Kidney (tissue), 14 donors: ENCODE results near the gene GPR78. TPM values are rescaled to one million over a fixed set of nuclear protein-coding genes. Genes with fewer than 3 reads are reported as not detected.

Source experiments
- DNase-seq, 5 donors: peaks; one replicate each; pipeline ENCODE4 v3.0.0-alpha.2; 2013 to 2020
- FAIRE-seq: peaks from 2 replicates; lab custom pipeline; 2012; peaks lifted over from hg19 to GRCh38; lab: Jason Lieb, UNC
- H3K27ac ChIP-seq, 2 donors: one replicate each; pipeline ENCODE4 v1.7.0; 2013; ENCODE audit warnings: low read depth in 2 of 2, low read length in 2 of 2, inconsistent platforms in 1 of 2
- H3K27me3 ChIP-seq: one replicate; pipeline ENCODE4 v1.7.1; 2013; ENCODE audit warnings: low read length, inconsistent platforms; ENCODE audit not compliant: control insufficient read depth, insufficient read depth
- H3K36me3 ChIP-seq, 3 donors: one replicate each; pipeline versions ENCODE4 v1.7.0 to v1.7.1; 2013; ENCODE audit warnings: low read length in 3 of 3, control low read depth in 1 of 3, inconsistent platforms in 1 of 3; ENCODE audit not compliant: insufficient read depth in 3 of 3, control insufficient read depth in 2 of 3
- H3K4me1 ChIP-seq, 3 donors: one replicate each; pipeline versions ENCODE4 v1.7.0 to v1.7.1; 2013; ENCODE audit warnings: low read length in 3 of 3, inconsistent platforms in 1 of 3, low read depth in 1 of 3; ENCODE audit not compliant: control insufficient read depth in 2 of 3, insufficient read depth in 2 of 3
- H3K4me3 ChIP-seq, 3 donors: one replicate each; pipeline versions ENCODE4 v1.7.0 to v1.8.1; 2013; ENCODE audit warnings: low read length in 3 of 3, control low read depth in 1 of 3, inconsistent platforms in 1 of 3
- H3K9ac ChIP-seq, 3 donors: one replicate each; pipeline versions ENCODE4 v1.7.0 to v1.7.1; 2013; ENCODE audit warnings: low read length in 3 of 3, control low read depth in 1 of 3, inconsistent platforms in 1 of 3
- H3K9me3 ChIP-seq, 3 donors: one replicate each; pipeline versions ENCODE4 v1.7.0 to v1.7.1; 2013; ENCODE audit warnings: low read length in 3 of 3, control low read depth in 1 of 3, inconsistent platforms in 1 of 3; ENCODE audit not compliant: control insufficient read depth in 2 of 3, insufficient read depth in 1 of 3
- CTCF ChIP-seq: IDR thresholded peaks from 3 replicates; pipeline ENCODE4 v1.5.1; 2012; ENCODE audit warnings: mild to moderate bottlenecking, moderate library complexity, borderline replicate concordance; ENCODE audit not compliant: insufficient read depth; ENCODE audit errors: extremely low read depth
- intact Hi-C: fragments of 100-400 bp; cut with DNase I; formaldehyde crosslinking; loops from one replicate; pipeline ENCODE4 v1.11.1; 2022
- polyA plus RNA-seq: library from polyadenylated mRNA; stranded (reverse); fragments of 350-450 nt; fragmentation: Illumina TruSeq; extraction: RNeasy Lipid Tissue Mini Kit (QIAGEN cat#74804); gene quantifications from one replicate; pipeline ENCODE4 v1.2.3, GENCODE V29; 2014; ENCODE audit warnings: low read depth, low replicate concordance; ENCODE audit not compliant: insufficient read depth
- total RNA-seq: library from RNA; stranded (reverse); fragmentation: NEBNext Ultra II Directional; extraction: Animal tissue kit (Norgen Biotek cat#: 25700); gene quantifications from one replicate; pipeline ENCODE4 v1.2.1, GENCODE V29; 2021
- donor health status: control.
- donor health status: control.
- donor health status: control.
- donor health status: control.
- donor health status: control.
- donor health status: DM: yes; HTN: yes; CAD: no.
- donor health status: Normal renal cell carcinoma (clear cell type).

GPR78 gene
- total and polyA plus RNA-seq, 2 donors from 2014 or later: not detected

- Histone ChIP-seq H3K9me3 (no peaks in the 10 kb centered on the region), H3K27me3 (no peaks in the 10 kb centered on the region), H3K4me1 (no peaks in the 10 kb centered on the region), H3K36me3 (no peaks in the 10 kb centered on the region), H3K27ac (no peak overlapping the region), H3K4me3 (no peak overlapping the region), H3K9ac (no peak overlapping the region)
- intact Hi-C loops: no loop called here
- DNase-seq (no peak), FAIRE-seq (no peak)
- no peak for TF ChIP-seq CTCF
These were observed 23.7 kb downstream of the GPR78 start for GRCh38 chr4:8603931-8604330.

GRCh38 chr4:8605289-8605688 is 25.1 kb downstream of the GPR78 start:
- DNase-seq (no peak), FAIRE-seq (no peak)
- no peak overlapping the region for H3K9ac ChIP-seq
- no peaks in the 10 kb centered on the region for H3K36me3 ChIP-seq
- intact Hi-C loops: no loop called here
- H3K4me3 ChIP-seq: no peak overlapping the region
- H3K4me1 ChIP-seq: no peaks in the 10 kb centered on the region
- no peaks in the 10 kb centered on the region for H3K9me3 ChIP-seq
- no peak for TF ChIP-seq CTCF
- no peak overlapping the region for H3K27ac ChIP-seq
- no peaks in the 10 kb centered on the region for H3K27me3 ChIP-seq

- Histone ChIP-seq H3K9me3 (no peaks in the 10 kb centered on the region), H3K9ac (no peak overlapping the region), H3K27me3 (no peaks in the 10 kb centered on the region), H3K4me3 (no peak overlapping the region), H3K27ac (no peak overlapping the region), H3K4me1 (no peaks in the 10 kb centered on the region), H3K36me3 (no peaks in the 10 kb centered on the region)
- DNase-seq: no peak
- no peak for FAIRE-seq
- intact Hi-C loops: no loop called here
- no peak for TF ChIP-seq CTCF
These were observed 26.3 kb downstream of the GPR78 start for GRCh38 chr4:8606476-8606875.

GRCh38 chr4:8606966-8607365 is 26.8 kb downstream of the GPR78 start:
- FAIRE-seq (no peak), DNase-seq (no peak)
- TF ChIP-seq CTCF: no peak
- H3K9me3 ChIP-seq: no peaks in the 10 kb centered on the region
- H3K36me3 ChIP-seq: no peaks in the 10 kb centered on the region
- H3K27me3 ChIP-seq: no peaks in the 10 kb centered on the region
- no peaks in the 10 kb centered on the region for H3K4me1 ChIP-seq
- H3K27ac ChIP-seq: no peak overlapping the region
- H3K4me3 ChIP-seq: no peak overlapping the region
- intact Hi-C loops: no loop called here
- no peak overlapping the region for H3K9ac ChIP-seq
